H1 (cell line): Measurements from ENCODE around the gene E2F8. TPM values are rescaled to one million over a fixed set of nuclear protein-coding genes. Genes with fewer than 3 reads are reported as not detected.

Source experiments
- CTCF ChIA-PET: fragments of 300-600 bp; sonication (Branson Sonifier 250); formaldehyde crosslinking; loops from one replicate; lab custom pipeline; 2021; ENCODE audit not compliant: partially characterized antibody; lab: Charles Lee
- POLR2A ChIA-PET: fragments of 300-600 bp; sonication (Branson Sonifier 250); formaldehyde crosslinking; loops from one replicate; lab custom pipeline; 2021; ENCODE audit warnings: inconsistent platforms; ENCODE audit not compliant: partially characterized antibody; lab: Charles Lee
- DNase-seq, 2 experiments: peaks; one replicate each; pipeline versions ENCODE4 v3.0.0 to v3.0.0-alpha.2; 2010 to 2022; ENCODE audit warnings: low spot score in 2 of 2, low read depth in 1 of 2, mixed read lengths in 1 of 2
- FAIRE-seq: peaks from 2 replicates; lab custom pipeline; 2011; peaks lifted over from hg19 to GRCh38; lab: Jason Lieb, UNC
- H2AFZ ChIP-seq: 2 replicates; pipeline ENCODE4 v1.8.1; 2012; ENCODE audit warnings: low read length, inconsistent platforms
- H2AK5ac ChIP-seq: 2 replicates; pipeline ENCODE4 v1.6.1; 2013; ENCODE audit warnings: low read depth, low read length
- H2BK120ac ChIP-seq: replicated peaks from 2 replicates; pipeline ENCODE3; 2013; ENCODE audit warnings: low read depth, low read length, inconsistent platforms
- H2BK12ac ChIP-seq: 2 replicates; pipeline ENCODE4 v1.6.1; 2013; ENCODE audit warnings: low read depth, low read length
- H2BK15ac ChIP-seq: 2 replicates; pipeline ENCODE4 v1.6.1; 2013; ENCODE audit warnings: low read length
- H2BK20ac ChIP-seq: 2 replicates; pipeline ENCODE4 v1.6.1; 2013; ENCODE audit warnings: low read length
- H2BK5ac ChIP-seq: 2 replicates; pipeline ENCODE4 v1.6.1; 2013; ENCODE audit warnings: low read depth, low read length
- H3K14ac ChIP-seq: 2 replicates; pipeline ENCODE4 v1.6.1; 2013; ENCODE audit warnings: inconsistent platforms; ENCODE audit not compliant: insufficient read length
- H3K18ac ChIP-seq: 2 replicates; pipeline ENCODE4 v1.6.1; 2013; ENCODE audit warnings: low read length; ENCODE audit errors: extremely low read depth
- H3K23ac ChIP-seq: 2 replicates; pipeline ENCODE4 v1.6.1; 2013; ENCODE audit warnings: inconsistent platforms; ENCODE audit not compliant: insufficient read length
- H3K23me2 ChIP-seq: 2 replicates; pipeline ENCODE4 v1.6.1; 2013; ENCODE audit warnings: low read depth, low read length
- H3K27ac ChIP-seq: 2 replicates; pipeline ENCODE4 v1.6.1; 2011; ENCODE audit warnings: low read depth, low read length, inconsistent platforms
- H3K27me3 ChIP-seq, 4 experiments: replicated peaks in 1 of 4; 1 replicate in 1 of 4; 2 replicates in 3 of 4; pipeline versions ENCODE4 v1.6.1 to v1.8.1; 2011 to 2013; ENCODE audit warnings: low read length in 3 of 4, mild to moderate bottlenecking in 3 of 4, inconsistent platforms in 2 of 4, mixed read lengths in 2 of 4, moderate library complexity in 1 of 4; ENCODE audit not compliant: control insufficient read depth in 3 of 4, insufficient read depth in 3 of 4; ENCODE audit errors: extremely low read depth in 1 of 4
- H3K36me3 ChIP-seq, 4 experiments: 2 replicates each; pipeline versions ENCODE4 v1.6.1 to v1.8.1; 2011 to 2013; ENCODE audit warnings: mild to moderate bottlenecking in 4 of 4, low read length in 3 of 4, moderate library complexity in 2 of 4, control low read depth in 1 of 4, inconsistent platforms in 1 of 4; ENCODE audit not compliant: insufficient read depth in 4 of 4, control insufficient read depth in 2 of 4
- H3K4ac ChIP-seq: replicated peaks from 2 replicates; pipeline ENCODE3; 2013; ENCODE audit warnings: low read length, low read depth, mixed read lengths, inconsistent platforms; ENCODE audit not compliant: insufficient read length
- H3K4me1 ChIP-seq, 4 experiments: replicated peaks in 1 of 4; 1 replicate in 1 of 4; 2 replicates in 3 of 4; pipeline versions ENCODE4 v1.6.1 to v1.8.1; 2011 to 2013; ENCODE audit warnings: low read length in 3 of 4, inconsistent platforms in 2 of 4, mixed read lengths in 1 of 4; ENCODE audit not compliant: insufficient read depth in 4 of 4, control insufficient read depth in 3 of 4
- H3K4me2 ChIP-seq, 2 experiments: 2 replicates each; pipeline versions ENCODE4 v1.6.1 to v1.8.1; 2011 to 2013; ENCODE audit warnings: low read depth in 2 of 2, low read length in 2 of 2, control low read depth in 1 of 2, inconsistent platforms in 1 of 2, mild to moderate bottlenecking in 1 of 2; ENCODE audit not compliant: insufficient read depth in 1 of 2
- H3K4me3 ChIP-seq, 4 experiments: fragments of 200-600, 300-600 bp in 1 of 4; sonication (generic), shearing (Covaris generic), sonication (Bioruptor Twin) in 1 of 4; 2 replicates each; pipeline versions ENCODE4 v1.5.1 to v1.8.1; 2011 to 2016; ENCODE audit warnings: low read length in 4 of 4, low read depth in 3 of 4, control low read depth in 2 of 4, inconsistent platforms in 2 of 4, mild to moderate bottlenecking in 2 of 4, mixed read lengths in 1 of 4, moderate library complexity in 1 of 4; ENCODE audit not compliant: insufficient read depth in 2 of 4; ENCODE audit errors: extremely low read depth in 1 of 4
- H3K56ac ChIP-seq: replicated peaks from 2 replicates; pipeline ENCODE3; 2013; ENCODE audit warnings: low read depth, mild to moderate bottlenecking, mixed read lengths, low read length, inconsistent platforms; ENCODE audit not compliant: insufficient read length
- H3K79me1 ChIP-seq: 2 replicates; pipeline ENCODE4 v1.6.1; 2013; ENCODE audit warnings: low read depth, low read length, control low read depth
- H3K79me2 ChIP-seq, 2 experiments: 2 replicates each; pipeline versions ENCODE4 v1.6.1 to v1.8.1; 2012 to 2013; ENCODE audit warnings: low read length in 2 of 2, mild to moderate bottlenecking in 2 of 2, inconsistent platforms in 1 of 2; ENCODE audit not compliant: insufficient read depth in 2 of 2, control insufficient read depth in 1 of 2
- H3K9ac ChIP-seq, 4 experiments: replicated peaks in 1 of 4; 1 replicate in 1 of 4; 2 replicates in 3 of 4; pipeline versions ENCODE4 v1.6.1 to v1.8.1; 2011 to 2013; ENCODE audit warnings: low read depth in 3 of 4, low read length in 3 of 4, control low read depth in 2 of 4, mild to moderate bottlenecking in 2 of 4, moderate library complexity in 2 of 4, inconsistent platforms in 1 of 4; ENCODE audit errors: extremely low read depth in 1 of 4
- H3K9me3 ChIP-seq, 2 experiments: 2 replicates each; pipeline versions ENCODE4 v1.6.1 to v1.8.1; 2012 to 2013; ENCODE audit warnings: mild to moderate bottlenecking in 2 of 2, moderate library complexity in 2 of 2, control low read depth in 1 of 2, inconsistent platforms in 1 of 2, low read depth in 1 of 2, low read length in 1 of 2, mixed read lengths in 1 of 2; ENCODE audit not compliant: insufficient read depth in 2 of 2
- H4K20me1 ChIP-seq, 2 experiments: replicated peaks in 1 of 2; 2 replicates each; pipeline versions ENCODE3 to v1.8.1; 2011 to 2013; ENCODE audit warnings: inconsistent platforms in 2 of 2, low read length in 2 of 2, mild to moderate bottlenecking in 1 of 2; ENCODE audit not compliant: insufficient read depth in 2 of 2, control insufficient read depth in 1 of 2
- H4K5ac ChIP-seq: 2 replicates; pipeline ENCODE4 v1.6.1; 2013; ENCODE audit warnings: low read length, low read depth, mixed read lengths, inconsistent platforms; ENCODE audit not compliant: insufficient read length
- H4K8ac ChIP-seq: 2 replicates; pipeline ENCODE4 v1.8.0; 2013; ENCODE audit warnings: mild to moderate bottlenecking, moderate library complexity, low read length, inconsistent platforms; ENCODE audit not compliant: insufficient read depth; ENCODE audit errors: extremely low read depth
- H4K91ac ChIP-seq: replicated peaks from 2 replicates; pipeline ENCODE3; 2013; ENCODE audit warnings: low read length, mixed read lengths, inconsistent platforms; ENCODE audit not compliant: insufficient read length
- KDM1A ChIP-seq: fragments of 200-600, 300-600 bp; sonication (generic); IDR thresholded peaks from 2 replicates; pipeline ENCODE4 v1.7.1; 2016; ENCODE audit warnings: mild to moderate bottlenecking, low read length, borderline replicate concordance
- SP2 ChIP-seq: IDR thresholded peaks from 2 replicates; pipeline ENCODE4 v1.6.1; 2012; ENCODE audit warnings: mild to moderate bottlenecking, low read length, inconsistent platforms
- polyA plus RNA-seq, 7 experiments: library from polyadenylated mRNA; depleted of rRNA in 3 of 7; stranded (reverse) in 5 of 7; unstranded in 2 of 7; fragments of >200 nt in 5 of 7; fragments of 200-250 nt in 2 of 7; gene quantifications; 1 replicate in 5 of 7; 2 replicates in 1 of 7; 4 replicates in 1 of 7; pipeline versions ENCODE4 v1.2.1 to v1.2.3, GENCODE V29; 2011 to 2013; ENCODE audit warnings: missing spikeins in 2 of 7, mixed read lengths in 2 of 7
- total RNA-seq: library from RNA; stranded (reverse); fragmentation: NEBNext Ultra II Directional; extraction: Animal tissue kit (Norgen Biotek cat#: 25700); gene quantifications from 2 replicates; pipeline ENCODE4 v1.2.1, GENCODE V29; 2021

Gene E2F8
- total and polyA plus RNA-seq, 2 of the 8 experiments (the other 6 are each of a cell fraction or from before 2014, with no cell fraction given) = 5.4 to 11.4 TPM

GRCh38 chr11:19251577-19251976 lies 10.8 kb upstream of the E2F8 start:
- Histone ChIP-seq H3K4ac (no peak overlapping the region), H2BK15ac (no peak overlapping the region), H3K9ac (no peak overlapping the region), H2BK120ac (no peak overlapping the region), H3K27ac (no peak overlapping the region), H4K8ac (no peak overlapping the region), H4K91ac (no peak overlapping the region), H3K79me2 (no peaks in the 10 kb centered on the region), H4K5ac (no peak overlapping the region), H2BK20ac (no peak overlapping the region), H3K4me2 (no peak overlapping the region), H2AFZ (no peak overlapping the region), H3K4me1 (no peaks in the 10 kb centered on the region), H2AK5ac (no peak overlapping the region), H2BK5ac (no peak overlapping the region), H3K36me3 (no peaks in the 10 kb centered on the region), H3K4me3 (no peak overlapping the region), H4K20me1 (no peaks in the 10 kb centered on the region), H3K23me2 (no peaks in the 10 kb centered on the region), H3K56ac (no peak overlapping the region), H3K9me3 (peaks cover 0 to 5% of the 10 kb centered on the region in 2 experiments; a peak in 2 of 4 replicates), H3K18ac (no peak overlapping the region), H3K23ac (no peak overlapping the region), H2BK12ac (no peak overlapping the region), H3K14ac (no peak overlapping the region), H3K79me1 (no peaks in the 10 kb centered on the region), H3K27me3 (no peaks in the 10 kb centered on the region; a peak in 1 of 7 replicates)
- DNase-seq = no peak
- FAIRE-seq = no peak
- no peak for TF ChIP-seq SP2
- peak; percentile 65; the same call in 1 of the 2 replicates for TF ChIP-seq KDM1A
- CTCF ChIA-PET = interaction anchor here (0.6 to 1.5 kb wide), 4 partner anchors 8 to 1071 kb away, joined by 3 to 6 read pairs (median 4); no protein-coding TSS in a partner anchor
- POLR2A ChIA-PET = no interaction called here
